Osteocyte (in vitro differentiated cells): ENCODE data around the gene PSD. TPM values are rescaled to one million over a fixed set of nuclear protein-coding genes. Genes with fewer than 3 reads are reported as not detected.

Experiments used
- DNase-seq: peaks from one replicate; pipeline ENCODE4 v3.0.0; 2021; ENCODE audit warnings: mixed read lengths; ENCODE audit not compliant: unreplicated experiment; ENCODE audit errors: extremely low spot score
- H3K27ac Mint-ChIP-seq: one replicate; pipeline ENCODE4 v1.8.0; 2021; ENCODE audit warnings: mild to moderate bottlenecking, mixed read lengths; ENCODE audit not compliant: unreplicated experiment
- H3K27me3 Mint-ChIP-seq: one replicate; pipeline ENCODE4 v1.8.0; 2021; ENCODE audit warnings: mixed read lengths; ENCODE audit not compliant: unreplicated experiment
- H3K36me3 Mint-ChIP-seq: one replicate; pipeline ENCODE4 v1.8.0; 2021; ENCODE audit warnings: mixed read lengths; ENCODE audit not compliant: unreplicated experiment
- H3K4me1 Mint-ChIP-seq: one replicate; pipeline ENCODE4 v1.8.0; 2021; ENCODE audit warnings: mixed read lengths; ENCODE audit not compliant: unreplicated experiment
- H3K4me3 Mint-ChIP-seq: one replicate; pipeline ENCODE4 v1.8.0; 2021; ENCODE audit warnings: mild to moderate bottlenecking, moderate library complexity, mixed read lengths; ENCODE audit not compliant: unreplicated experiment
- H3K9me3 Mint-ChIP-seq: one replicate; pipeline ENCODE4 v1.8.0; 2021; ENCODE audit warnings: mixed read lengths; ENCODE audit not compliant: unreplicated experiment
- total RNA-seq: library from RNA; stranded (reverse); gene quantifications from 2 replicates; pipeline ENCODE4 v1.2.1, GENCODE V29; 2021
- TF ChIP-seq, protein P1 (sequence below): fragments of 200-600 bp; sonication (generic); IDR thresholded peaks from 2 replicates; pipeline ENCODE4 v1.5.0; 2021; ENCODE audit warnings: antibody characterized with exemption, mild to moderate bottlenecking, moderate library complexity

Gene PSD
- total RNA-seq, 1 donor from 2014 or later: 1.8 TPM

DNA sequence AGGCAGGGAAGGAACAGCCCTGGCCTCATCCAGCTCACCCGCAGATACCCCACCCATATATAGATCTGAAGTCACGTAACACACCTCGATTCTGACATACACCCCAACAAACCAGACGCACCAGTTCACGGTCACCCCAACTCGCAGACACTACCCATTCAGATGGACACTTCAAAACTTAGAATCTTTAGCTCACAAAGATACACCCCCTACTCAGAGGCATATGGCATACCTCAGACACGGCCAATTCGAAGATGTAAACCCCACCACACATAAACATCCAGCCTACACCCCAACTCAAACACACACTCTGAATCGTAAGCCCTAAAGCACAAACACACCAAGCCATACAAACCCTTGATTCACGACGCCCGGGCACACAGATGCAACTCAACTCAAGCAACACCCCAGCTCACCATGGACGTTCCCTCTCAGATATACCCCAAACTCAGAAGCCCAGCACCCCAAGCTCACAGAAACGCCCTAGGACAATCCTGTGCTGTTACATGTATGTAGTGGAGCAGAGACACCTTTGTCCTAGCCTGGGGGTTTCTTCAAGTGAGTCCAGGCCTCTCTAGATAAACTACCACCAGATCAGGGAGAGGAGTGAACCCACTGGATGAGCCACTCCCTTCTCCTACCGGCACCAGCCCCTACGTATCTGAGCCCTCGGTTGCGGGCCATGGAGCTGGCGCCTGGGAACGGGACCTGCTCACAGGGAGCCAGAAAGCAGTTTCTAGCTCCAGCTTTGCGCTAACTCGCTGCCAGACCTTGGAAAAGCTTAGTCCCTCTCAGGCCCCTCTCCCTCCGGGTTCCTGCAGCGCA, 8.8 kb downstream of the PSD start:
- DNase-seq: no peak
- no peak overlapping the region for H3K27ac Mint-ChIP-seq
- H3K4me1 Mint-ChIP-seq: peaks cover 20% of the 10 kb centered on the region
- peaks cover 3% of the 10 kb centered on the region for H3K36me3 Mint-ChIP-seq
- TF ChIP-seq, protein P1, sequence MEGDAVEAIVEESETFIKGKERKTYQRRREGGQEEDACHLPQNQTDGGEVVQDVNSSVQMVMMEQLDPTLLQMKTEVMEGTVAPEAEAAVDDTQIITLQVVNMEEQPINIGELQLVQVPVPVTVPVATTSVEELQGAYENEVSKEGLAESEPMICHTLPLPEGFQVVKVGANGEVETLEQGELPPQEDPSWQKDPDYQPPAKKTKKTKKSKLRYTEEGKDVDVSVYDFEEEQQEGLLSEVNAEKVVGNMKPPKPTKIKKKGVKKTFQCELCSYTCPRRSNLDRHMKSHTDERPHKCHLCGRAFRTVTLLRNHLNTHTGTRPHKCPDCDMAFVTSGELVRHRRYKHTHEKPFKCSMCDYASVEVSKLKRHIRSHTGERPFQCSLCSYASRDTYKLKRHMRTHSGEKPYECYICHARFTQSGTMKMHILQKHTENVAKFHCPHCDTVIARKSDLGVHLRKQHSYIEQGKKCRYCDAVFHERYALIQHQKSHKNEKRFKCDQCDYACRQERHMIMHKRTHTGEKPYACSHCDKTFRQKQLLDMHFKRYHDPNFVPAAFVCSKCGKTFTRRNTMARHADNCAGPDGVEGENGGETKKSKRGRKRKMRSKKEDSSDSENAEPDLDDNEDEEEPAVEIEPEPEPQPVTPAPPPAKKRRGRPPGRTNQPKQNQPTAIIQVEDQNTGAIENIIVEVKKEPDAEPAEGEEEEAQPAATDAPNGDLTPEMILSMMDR: no peak
- H3K27me3 Mint-ChIP-seq: peaks cover 39% of the 10 kb centered on the region
- H3K9me3 Mint-ChIP-seq: no peaks in the 10 kb centered on the region
- H3K4me3 Mint-ChIP-seq: peak overlapping the region; percentile 52

DNA sequence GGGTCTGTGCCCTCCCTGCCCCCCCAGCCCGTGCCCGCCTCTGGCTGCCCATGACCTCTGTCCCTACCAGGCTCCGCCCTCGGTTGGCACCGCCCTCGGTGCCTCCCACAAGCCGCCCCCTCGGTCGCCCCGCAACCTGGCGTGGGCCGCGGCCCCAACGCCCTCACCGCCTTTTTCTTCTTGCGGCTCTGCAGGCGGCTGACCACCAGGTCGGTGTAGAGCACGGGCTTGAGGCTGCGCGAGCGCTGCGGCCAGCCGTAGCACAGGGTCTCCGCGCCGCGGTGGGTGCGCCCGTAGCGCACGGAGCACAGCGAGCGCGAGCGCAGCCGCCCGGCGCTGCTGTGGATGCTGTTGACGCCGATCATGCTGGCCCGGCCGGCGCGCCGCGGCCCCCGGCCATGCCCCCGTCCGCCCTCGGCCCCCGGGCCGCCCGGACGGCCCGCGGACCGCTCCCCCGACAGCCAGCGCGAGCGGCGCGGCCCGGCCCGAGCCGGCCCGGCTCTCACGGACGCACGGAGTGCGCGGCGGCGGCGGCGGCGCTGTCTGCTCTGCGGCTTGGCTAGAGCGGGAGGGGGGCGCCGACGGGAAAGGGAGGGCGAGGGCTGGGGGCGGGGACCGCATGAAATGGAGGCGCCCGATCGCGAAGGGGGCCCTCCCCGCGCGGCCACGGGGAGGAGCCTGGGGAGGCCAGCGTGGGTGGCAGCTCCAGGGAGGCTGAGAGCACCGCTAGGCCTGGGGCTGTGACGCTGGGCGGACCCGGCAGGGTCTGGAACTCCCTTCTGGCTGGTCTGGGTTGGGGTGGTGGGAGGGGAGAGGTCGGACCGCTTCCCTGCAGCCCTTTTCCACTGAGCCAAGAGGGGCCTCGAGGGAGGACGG, 9.6 kb downstream of the PSD start:
- H3K36me3 Mint-ChIP-seq: peaks cover 3% of the 10 kb centered on the region
- peak overlapping the region; percentile 52 for H3K4me3 Mint-ChIP-seq
- H3K27ac Mint-ChIP-seq: no peak overlapping the region
- H3K4me1 Mint-ChIP-seq: peaks cover 20% of the 10 kb centered on the region
- TF ChIP-seq, protein P1: no peak
- DNase-seq: no peak
- H3K27me3 Mint-ChIP-seq: peaks cover 36% of the 10 kb centered on the region
- H3K9me3 Mint-ChIP-seq: no peaks in the 10 kb centered on the region

DNA sequence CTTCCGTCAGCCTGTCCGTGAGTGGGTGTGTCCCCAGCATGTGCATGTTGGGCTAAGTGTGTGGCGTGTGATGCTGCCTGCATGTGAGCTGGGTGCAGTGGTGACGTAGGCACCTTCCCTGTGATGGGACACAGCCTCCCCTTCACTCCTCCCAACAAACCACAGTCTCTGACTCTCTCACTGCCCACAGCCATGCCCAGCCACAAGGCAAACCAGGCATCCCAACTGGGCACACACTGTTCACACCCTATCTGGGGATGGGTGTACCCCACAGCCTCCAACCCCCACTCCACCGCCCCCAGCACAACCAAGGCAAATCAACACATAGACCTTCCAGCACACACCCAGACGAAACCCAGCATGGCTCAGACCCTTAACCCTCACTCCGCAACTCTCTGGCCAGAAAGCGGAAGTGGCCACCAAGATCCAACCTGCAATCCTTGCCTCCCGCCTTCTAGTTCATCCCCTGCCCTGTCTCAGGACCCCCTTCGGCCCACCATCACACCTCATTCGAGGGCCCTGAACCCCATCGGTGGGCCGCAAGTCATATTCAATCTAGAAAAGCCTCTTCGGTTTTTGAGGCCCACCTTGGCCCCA, 10.4 kb downstream of the PSD start:
- Mint-ChIP-seq H3K36me3 (peaks cover 3% of the 10 kb centered on the region), H3K9me3 (no peaks in the 10 kb centered on the region), H3K27me3 (peaks cover 36% of the 10 kb centered on the region), H3K4me1 (peaks cover 20% of the 10 kb centered on the region), H3K27ac (no peak overlapping the region), H3K4me3 (peak overlapping the region; percentile 61)
- TF ChIP-seq, protein P1: no peak
- DNase-seq: no peak

DNA sequence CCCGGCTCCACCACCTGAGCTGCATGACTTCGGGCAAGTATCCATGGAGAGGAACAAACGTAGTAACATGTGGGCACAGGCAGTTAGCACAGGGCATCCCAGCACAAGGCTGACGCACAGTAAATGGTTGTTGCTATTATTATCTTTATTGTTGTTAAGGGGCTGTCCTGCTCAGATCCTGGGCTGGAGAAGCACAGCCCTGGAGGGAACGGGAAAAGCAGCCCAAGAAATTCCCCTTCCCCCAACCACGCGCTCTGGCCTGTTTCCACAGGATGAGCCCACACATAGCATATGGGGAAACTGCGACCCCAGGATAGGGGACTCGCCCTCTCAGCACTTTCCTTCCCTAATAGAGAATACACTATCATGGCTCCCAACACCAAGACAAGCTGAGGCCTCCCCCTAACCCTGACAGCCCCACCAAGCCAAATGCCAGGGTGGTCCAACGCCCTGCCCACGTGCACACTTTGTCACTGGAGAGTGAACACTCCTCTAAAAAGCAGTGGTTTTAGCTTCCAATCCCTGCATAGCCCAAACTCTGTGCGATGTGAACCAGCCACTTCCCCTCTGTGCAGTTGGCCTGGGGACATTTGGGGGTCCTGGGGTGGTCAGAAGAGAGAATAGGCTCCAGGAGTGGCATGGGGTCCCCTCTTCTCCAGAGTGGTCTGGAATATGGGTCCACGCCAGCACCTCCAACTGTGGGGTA, 11.0 kb downstream of the PSD start:
- Mint-ChIP-seq H3K27me3 (peaks cover 35% of the 10 kb centered on the region), H3K9me3 (no peaks in the 10 kb centered on the region), H3K27ac (no peak overlapping the region), H3K4me1 (peaks cover 20% of the 10 kb centered on the region), H3K4me3 (no peak overlapping the region), H3K36me3 (peaks cover 3% of the 10 kb centered on the region)
- TF ChIP-seq, protein P1: no peak
- no peak for DNase-seq
